ENCODE measurements around the gene SCLY.
A peak's percentile ranks its signal among the peaks of the same experiment; 100 is the strongest.

The SCLY gene

GRCh38 chr2:238060542-238061314, at the start of gene SCLY:
Gene SCLY, plus strand, starts transcription at chr2:238061001. Its CDS starts 54 bp downstream, at chr2:238061055.
- Histone ChIP-seq H3K27ac (ENCODE audit: low read depth in 2 of 2, low read length in 2 of 2) (peak within 1 kb of the TSS; percentile 82 to 91), H3K4me1 (ENCODE audit: control insufficient read depth in 2 of 2, insufficient read depth in 2 of 2, low read length in 2 of 2) (peaks cover 6 to 11% of the 10 kb centered on the region in 2 donors), H3K27me3 (ENCODE audit: control insufficient read depth in 2 of 2, insufficient read depth in 2 of 2, low read length in 2 of 2) (no peaks in the 10 kb centered on the region), H3K4me3 (ENCODE audit: low read length in 2 of 2) (peak within 1 kb of the TSS; percentile 81 to 88), H3K9ac (ENCODE audit: low read depth in 1 of 2, low read length in 2 of 2) (peak within 1 kb of the TSS; percentile 70 to 84), H3K9me3 (ENCODE audit: control insufficient read depth in 2 of 2, low read length in 2 of 2) (no peaks in the 10 kb centered on the region), H3K36me3 (ENCODE audit: control insufficient read depth in 2 of 2, insufficient read depth in 2 of 2, low read length in 2 of 2) (peaks cover 0 to 2% of the 10 kb centered on the region in 2 donors)

GRCh38 chr2:238013806-238014205, 47.0 kb upstream of the SCLY start:
- Histone ChIP-seq H3K9ac (ENCODE audit: low read depth in 1 of 2, low read length in 2 of 2) (no peak overlapping the region), H3K9me3 (ENCODE audit: control insufficient read depth in 2 of 2, low read length in 2 of 2) (no peaks in the 10 kb centered on the region), H3K36me3 (ENCODE audit: control insufficient read depth in 2 of 2, insufficient read depth in 2 of 2, low read length in 2 of 2) (peaks cover 3 to 7% of the 10 kb centered on the region in 2 donors), H3K27me3 (ENCODE audit: control insufficient read depth in 2 of 2, insufficient read depth in 2 of 2, low read length in 2 of 2) (no peaks in the 10 kb centered on the region), H3K4me3 (ENCODE audit: low read length in 2 of 2) (no peak overlapping the region), H3K4me1 (ENCODE audit: control insufficient read depth in 2 of 2, insufficient read depth in 2 of 2, low read length in 2 of 2) (no peaks in the 10 kb centered on the region), H3K27ac (ENCODE audit: low read depth in 2 of 2, low read length in 2 of 2) (no peak overlapping the region)

GRCh38 chr2:238015705-238016104, 45.1 kb upstream of the SCLY start:
- no peak overlapping the region for H3K9ac ChIP-seq (ENCODE audit: low read depth in 1 of 2, low read length in 2 of 2)

GRCh38 chr2:238016526-238016925, 44.3 kb upstream of the SCLY start:
- no peak overlapping the region for H3K4me3 ChIP-seq (ENCODE audit: low read length in 2 of 2)
- no peak overlapping the region for H3K27ac ChIP-seq (ENCODE audit: low read depth in 2 of 2, low read length in 2 of 2)
- H3K4me1 ChIP-seq (ENCODE audit: control insufficient read depth in 2 of 2, insufficient read depth in 2 of 2, low read length in 2 of 2): no peaks in the 10 kb centered on the region
- H3K27me3 ChIP-seq (ENCODE audit: control insufficient read depth in 2 of 2, insufficient read depth in 2 of 2, low read length in 2 of 2): no peaks in the 10 kb centered on the region
- H3K36me3 ChIP-seq (ENCODE audit: control insufficient read depth in 2 of 2, insufficient read depth in 2 of 2, low read length in 2 of 2): peaks cover 3 to 13% of the 10 kb centered on the region in 2 donors
- H3K9me3 ChIP-seq (ENCODE audit: control insufficient read depth in 2 of 2, low read length in 2 of 2): no peaks in the 10 kb centered on the region
- H3K9ac ChIP-seq (ENCODE audit: low read depth in 1 of 2, low read length in 2 of 2): no peak overlapping the region

More at GRCh38 chr2:238015705-238016104, 45.1 kb upstream of the SCLY start:
- no peaks in the 10 kb centered on the region for H3K9me3 ChIP-seq (ENCODE audit: control insufficient read depth in 2 of 2, low read length in 2 of 2)
- no peak overlapping the region for H3K4me3 ChIP-seq (ENCODE audit: low read length in 2 of 2)
- H3K27me3 ChIP-seq (ENCODE audit: control insufficient read depth in 2 of 2, insufficient read depth in 2 of 2, low read length in 2 of 2): no peaks in the 10 kb centered on the region
- H3K36me3 ChIP-seq (ENCODE audit: control insufficient read depth in 2 of 2, insufficient read depth in 2 of 2, low read length in 2 of 2): peaks cover 3 to 7% of the 10 kb centered on the region in 2 donors
- H3K27ac ChIP-seq (ENCODE audit: low read depth in 2 of 2, low read length in 2 of 2): no peak overlapping the region
- H3K4me1 ChIP-seq (ENCODE audit: control insufficient read depth in 2 of 2, insufficient read depth in 2 of 2, low read length in 2 of 2): no peaks in the 10 kb centered on the region

GRCh38 chr2:238019962-238020361, 40.8 kb upstream of the SCLY start:
- no peak overlapping the region for H3K4me3 ChIP-seq (ENCODE audit: low read length in 2 of 2)
- no peaks in the 10 kb centered on the region for H3K4me1 ChIP-seq (ENCODE audit: control insufficient read depth in 2 of 2, insufficient read depth in 2 of 2, low read length in 2 of 2)
- no peaks in the 10 kb centered on the region for H3K9me3 ChIP-seq (ENCODE audit: control insufficient read depth in 2 of 2, low read length in 2 of 2)
- no peak overlapping the region for H3K9ac ChIP-seq (ENCODE audit: low read depth in 1 of 2, low read length in 2 of 2)
- no peaks in the 10 kb centered on the region for H3K27me3 ChIP-seq (ENCODE audit: control insufficient read depth in 2 of 2, insufficient read depth in 2 of 2, low read length in 2 of 2)
- H3K36me3 ChIP-seq (ENCODE audit: control insufficient read depth in 2 of 2, insufficient read depth in 2 of 2, low read length in 2 of 2): peaks cover 3 to 16% of the 10 kb centered on the region in 2 donors
- no peak overlapping the region for H3K27ac ChIP-seq (ENCODE audit: low read depth in 2 of 2, low read length in 2 of 2)

- H3K9me3 ChIP-seq (ENCODE audit: control insufficient read depth in 2 of 2, low read length in 2 of 2): no peaks in the 10 kb centered on the region
- no peak overlapping the region for H3K9ac ChIP-seq (ENCODE audit: low read depth in 1 of 2, low read length in 2 of 2)
- H3K4me3 ChIP-seq (ENCODE audit: low read length in 2 of 2): no peak overlapping the region
- H3K27ac ChIP-seq (ENCODE audit: low read depth in 2 of 2, low read length in 2 of 2): no peak overlapping the region
- H3K27me3 ChIP-seq (ENCODE audit: control insufficient read depth in 2 of 2, insufficient read depth in 2 of 2, low read length in 2 of 2): no peaks in the 10 kb centered on the region
- H3K36me3 ChIP-seq (ENCODE audit: control insufficient read depth in 2 of 2, insufficient read depth in 2 of 2, low read length in 2 of 2): peaks cover 3 to 18% of the 10 kb centered on the region in 2 donors
- H3K4me1 ChIP-seq (ENCODE audit: control insufficient read depth in 2 of 2, insufficient read depth in 2 of 2, low read length in 2 of 2): no peaks in the 10 kb centered on the region
Measured at GRCh38 chr2:238020816-238021215, 40.0 kb upstream of the SCLY start.

GRCh38 chr2:238021327-238021726, 39.5 kb upstream of the SCLY start:
- Histone ChIP-seq H3K4me1 (ENCODE audit: control insufficient read depth in 2 of 2, insufficient read depth in 2 of 2, low read length in 2 of 2) (no peaks in the 10 kb centered on the region), H3K27me3 (ENCODE audit: control insufficient read depth in 2 of 2, insufficient read depth in 2 of 2, low read length in 2 of 2) (no peaks in the 10 kb centered on the region), H3K27ac (ENCODE audit: low read depth in 2 of 2, low read length in 2 of 2) (no peak overlapping the region), H3K9ac (ENCODE audit: low read depth in 1 of 2, low read length in 2 of 2) (no peak overlapping the region), H3K9me3 (ENCODE audit: control insufficient read depth in 2 of 2, low read length in 2 of 2) (no peaks in the 10 kb centered on the region), H3K4me3 (ENCODE audit: low read length in 2 of 2) (no peak overlapping the region), H3K36me3 (ENCODE audit: control insufficient read depth in 2 of 2, insufficient read depth in 2 of 2, low read length in 2 of 2) (peaks cover 3 to 14% of the 10 kb centered on the region in 2 donors)

- Histone ChIP-seq H3K9ac (ENCODE audit: low read depth in 1 of 2, low read length in 2 of 2) (no peak overlapping the region), H3K4me1 (ENCODE audit: control insufficient read depth in 2 of 2, insufficient read depth in 2 of 2, low read length in 2 of 2) (no peaks in the 10 kb centered on the region), H3K4me3 (ENCODE audit: low read length in 2 of 2) (no peak overlapping the region), H3K27ac (ENCODE audit: low read depth in 2 of 2, low read length in 2 of 2) (no peak overlapping the region), H3K9me3 (ENCODE audit: control insufficient read depth in 2 of 2, low read length in 2 of 2) (no peaks in the 10 kb centered on the region), H3K36me3 (ENCODE audit: control insufficient read depth in 2 of 2, insufficient read depth in 2 of 2, low read length in 2 of 2) (peaks cover 6 to 12% of the 10 kb centered on the region in 2 donors), H3K27me3 (ENCODE audit: control insufficient read depth in 2 of 2, insufficient read depth in 2 of 2, low read length in 2 of 2) (no peaks in the 10 kb centered on the region)
Measured at GRCh38 chr2:238022594-238023157, 38.1 kb upstream of the SCLY start.

GRCh38 chr2:238023608-238024007, 37.2 kb upstream of the SCLY start:
- no peak overlapping the region for H3K9ac ChIP-seq (ENCODE audit: low read depth in 1 of 2, low read length in 2 of 2)
- H3K36me3 ChIP-seq (ENCODE audit: control insufficient read depth in 2 of 2, insufficient read depth in 2 of 2, low read length in 2 of 2): peaks cover 7 to 11% of the 10 kb centered on the region in 2 donors
- no peak overlapping the region for H3K4me3 ChIP-seq (ENCODE audit: low read length in 2 of 2)
- H3K27ac ChIP-seq (ENCODE audit: low read depth in 2 of 2, low read length in 2 of 2): no peak overlapping the region
- no peaks in the 10 kb centered on the region for H3K9me3 ChIP-seq (ENCODE audit: control insufficient read depth in 2 of 2, low read length in 2 of 2)
- no peaks in the 10 kb centered on the region for H3K27me3 ChIP-seq (ENCODE audit: control insufficient read depth in 2 of 2, insufficient read depth in 2 of 2, low read length in 2 of 2)
- no peaks in the 10 kb centered on the region for H3K4me1 ChIP-seq (ENCODE audit: control insufficient read depth in 2 of 2, insufficient read depth in 2 of 2, low read length in 2 of 2)

GRCh38 chr2:238024986-238025385, 35.8 kb upstream of the SCLY start:
- H3K9ac ChIP-seq (ENCODE audit: low read depth in 1 of 2, low read length in 2 of 2): no peak overlapping the region
- H3K4me1 ChIP-seq (ENCODE audit: control insufficient read depth in 2 of 2, insufficient read depth in 2 of 2, low read length in 2 of 2): no peaks in the 10 kb centered on the region
- H3K9me3 ChIP-seq (ENCODE audit: control insufficient read depth in 2 of 2, low read length in 2 of 2): no peaks in the 10 kb centered on the region
- no peak overlapping the region for H3K27ac ChIP-seq (ENCODE audit: low read depth in 2 of 2, low read length in 2 of 2)
- peaks cover 7 to 13% of the 10 kb centered on the region in 2 donors for H3K36me3 ChIP-seq (ENCODE audit: control insufficient read depth in 2 of 2, insufficient read depth in 2 of 2, low read length in 2 of 2)
- H3K4me3 ChIP-seq (ENCODE audit: low read length in 2 of 2): no peak overlapping the region
- no peaks in the 10 kb centered on the region for H3K27me3 ChIP-seq (ENCODE audit: control insufficient read depth in 2 of 2, insufficient read depth in 2 of 2, low read length in 2 of 2)
